HG02943 (cell line): Measurements from ENCODE around the gene SUPT3H.

Source experiments
- ATAC-seq: cut with Tn5 transposase; IDR thresholded peaks from one replicate; pipeline ENCODE4 v1.9.1; 2021; ENCODE audit warnings: mild to moderate bottlenecking, low read depth, moderate library complexity; ENCODE audit not compliant: unreplicated experiment

Gene SUPT3H

GRCh38 chr6:44820759-44821158 lies 557.0 kb downstream of the SUPT3H start:
- no peak for ATAC-seq

GRCh38 chr6:44820321-44820720 lies 557.4 kb downstream of the SUPT3H start:
- ATAC-seq, result no peak

- no peak for ATAC-seq
Measured at GRCh38 chr6:44811456-44811855, 566.3 kb downstream of the SUPT3H start.

- ATAC-seq, result no peak
Measured at GRCh38 chr6:44809258-44809657, 568.5 kb downstream of the SUPT3H start.

GRCh38 chr6:44808148-44808547 lies 569.6 kb downstream of the SUPT3H start:
- no peak for ATAC-seq

- no peak for ATAC-seq
Measured at GRCh38 chr6:44806656-44807055, 571.1 kb downstream of the SUPT3H start.

GRCh38 chr6:44805238-44805846 lies 572.4 kb downstream of the SUPT3H start:
- ATAC-seq, result no peak

GRCh38 chr6:44804546-44805159 lies 573.1 kb downstream of the SUPT3H start:
- no peak for ATAC-seq

- no peak for ATAC-seq
Measured at GRCh38 chr6:44804016-44804415, 573.7 kb downstream of the SUPT3H start.

GRCh38 chr6:44800784-44801592 lies 576.7 kb downstream of the SUPT3H start:
- no peak for ATAC-seq

GRCh38 chr6:44800171-44800783 lies 577.5 kb downstream of the SUPT3H start:
- ATAC-seq, result no peak

- no peak for ATAC-seq
Measured at GRCh38 chr6:44797746-44798145, 580.0 kb downstream of the SUPT3H start.

- ATAC-seq, result no peak
Measured at GRCh38 chr6:44795326-44795725, 582.4 kb downstream of the SUPT3H start.

GRCh38 chr6:44789806-44790205 lies 587.9 kb downstream of the SUPT3H start:
- ATAC-seq, result no peak

- no peak for ATAC-seq
Measured at GRCh38 chr6:44789061-44789460, 588.7 kb downstream of the SUPT3H start.

GRCh38 chr6:44788387-44788981 lies 589.2 kb downstream of the SUPT3H start:
- ATAC-seq, result no peak

GRCh38 chr6:44787254-44787834 lies 590.4 kb downstream of the SUPT3H start:
- no peak for ATAC-seq

- no peak for ATAC-seq
Measured at GRCh38 chr6:44785130-44785529, 592.6 kb downstream of the SUPT3H start.

- ATAC-seq, result no peak
Measured at GRCh38 chr6:44784195-44784594, 593.5 kb downstream of the SUPT3H start.

GRCh38 chr6:44782892-44783291 lies 594.8 kb downstream of the SUPT3H start:
- no peak for ATAC-seq
